ENCODE data around the gene FSD1. TPM values are rescaled to one million over a fixed set of nuclear protein-coding genes. Genes with fewer than 3 reads are reported as not detected.

The FSD1 gene
- total and polyA plus RNA-seq, 10 of the 15 experiments (the other 5 are each of a cell fraction or from before 2014, with no cell fraction given) = 0.15 to 5.1 (median 4.0) TPM; not detected in 1

GRCh38 chr19:4257025-4257424, 47.4 kb upstream of the FSD1 start:
- BruUV-seq (replicated peaks) = no TSS peak
- CTCF ChIA-PET = interaction anchor here (0.6 to 1.4 kb wide), 3 partner anchors 10 to 227 kb away, joined by 3 to 4 read pairs (median 4); no protein-coding TSS in a partner anchor
- H3K79me2 ChIP-seq (ENCODE audit: control insufficient read depth, insufficient read depth, low read length) = no peaks in the 10 kb centered on the region
- H3K4me1 ChIP-seq (ENCODE audit: control insufficient read depth, insufficient read depth, low read length) = no peaks in the 10 kb centered on the region
- no peaks in the 10 kb centered on the region for H3K27me3 ChIP-seq (replicated peaks in 1 of 2; ENCODE audit: control insufficient read depth in 2 of 2, insufficient read depth in 2 of 2, low read length in 1 of 2)
- no peak for ATAC-seq
- H3K27ac ChIP-seq (ENCODE audit: control insufficient read depth, insufficient read depth) = no peak overlapping the region
- WGBS (ENCODE audit: insufficient coverage, insufficient replicate concordance, low lambda C conversion rate, missing lambda C conversion rate) = 81% methylated on average over 6 of the region's 6 CpGs
- no peak overlapping the region for H2AFZ ChIP-seq (ENCODE audit: control insufficient read depth, low read depth, low read length)
- no peak for FAIRE-seq
- DNase-seq (ENCODE audit: low read depth, low spot score) = no peak
- RAD21 ChIA-PET (ENCODE audit: unreplicated experiment) = no interaction called here
- no peak for TF ChIP-seq USF1 (IDR thresholded peaks at IDR 0.05; ENCODE audit: borderline replicate concordance, extremely low read length, insufficient read depth, low read depth, low read length)
- no peak for TF ChIP-seq RUNX3 (IDR thresholded peaks at IDR 0.05; ENCODE audit: low read length)
- no peak for TF ChIP-seq LARP7 (IDR thresholded peaks at IDR 0.05)
- TF ChIP-seq EZH2 (IDR thresholded peaks at IDR 0.05; ENCODE audit: borderline replicate concordance, control insufficient read depth, low read depth, low read length) = no peak
- TF ChIP-seq MEF2A (IDR thresholded peaks at IDR 0.05; ENCODE audit: insufficient read depth, low read depth, low read length) = no peak
- TF ChIP-seq TBL1XR1 (IDR thresholded peaks at IDR 0.05; ENCODE audit: low read depth, low read length) = no peak
- TF ChIP-seq SREBF2 (IDR thresholded peaks at IDR 0.05; ENCODE audit: low read length) = no peak
- TF ChIP-seq SMAD5 (IDR thresholded peaks at IDR 0.05; ENCODE audit: low read depth) = no peak
- TF ChIP-seq TCF3 (IDR thresholded peaks at IDR 0.05; ENCODE audit: borderline replicate concordance, insufficient read depth, low read depth, low read length) = no peak
- TF ChIP-seq BCL3 (IDR thresholded peaks at IDR 0.05; ENCODE audit: borderline replicate concordance, insufficient read depth, low read depth, low read length, poor library complexity, severe bottlenecking) = no peak
- no peak for TF ChIP-seq SKIL (IDR thresholded peaks at IDR 0.05; ENCODE audit: low read depth, poor library complexity, severe bottlenecking)
- no peak for TF ChIP-seq YBX1 (IDR thresholded peaks at IDR 0.05)
- no peak for TF ChIP-seq CREB1 (IDR thresholded peaks at IDR 0.05; ENCODE audit: low read depth)
- intact Hi-C loops (cut with micrococcal nuclease; ENCODE audit: unreplicated experiment) (no loop called here), in situ Hi-C loops (cut with MboI) (no loop called here)
- no peak overlapping the region for H3K4me3 ChIP-seq
- H3K9me3 ChIP-seq (replicated peaks; ENCODE audit: control insufficient read depth, insufficient read depth, low read length) = peaks cover 5% of the 10 kb centered on the region; the same call in 1 of the 3 replicates
- H4K20me1 ChIP-seq (ENCODE audit: control insufficient read depth, insufficient read depth) = no peaks in the 10 kb centered on the region
- no peak overlapping the region for H3K4me2 ChIP-seq (ENCODE audit: control insufficient read depth, insufficient read depth)
- POLR2A ChIA-PET = no interaction called here
- H3K36me3 ChIP-seq (ENCODE audit: control insufficient read depth in 2 of 2, insufficient read depth in 2 of 2, low read length in 1 of 2) = peaks cover 15 to 34% of the 10 kb centered on the region in 2 experiments
- SMC1A ChIA-PET (ENCODE audit: uncharacterized antibody, unreplicated experiment) = interaction anchor here (0.7 kb wide), 1 partner anchor 90 kb away, joined by 3 read pairs; no protein-coding TSS in a partner anchor
- no peak overlapping the region for H3K9ac ChIP-seq (ENCODE audit: control insufficient read depth, insufficient read depth, low read length)
